Measurements from ENCODE around the gene IRS4.

- TF ChIP-seq POLR2A (IDR thresholded peaks at IDR 0.05) (no peak), EP300 (IDR thresholded peaks at IDR 0.05) (no peak)
Observed at GRCh38 chrX:108740299-108740774, 4.0 kb upstream of the IRS4 start.
